Caco-2 (cell line): Measurements from ENCODE around the gene GULP1. TPM values are rescaled to one million over a fixed set of nuclear protein-coding genes. Genes with fewer than 3 reads are reported as not detected.

ENCODE experiments used
- BruUV-seq: library from RNA; stranded (reverse); fragments of 400-500 nt; replicated peaks from 2 replicates; lab custom pipeline; 2021; lab: Mats Ljungman, UMichigan
- CTCF ChIA-PET: fragments of 300-600 bp; sonication (Branson Sonifier 250); formaldehyde crosslinking; loops from one replicate; lab custom pipeline; 2022; ENCODE audit warnings: antibody characterized with exemption; lab: Charles Lee
- POLR2A ChIA-PET: fragments of 300-600 bp; sonication (Branson Sonifier 250); formaldehyde crosslinking; loops from one replicate; lab custom pipeline; 2022; ENCODE audit warnings: antibody characterized with exemption; lab: Charles Lee
- DNase-seq, 2 experiments: peaks; one replicate each; pipeline versions ENCODE4 v3.0.0 to v3.0.0-alpha.2; 2020 to 2022
- H3K27me3 ChIP-seq: replicated peaks from 2 replicates; pipeline ENCODE4 v1.6.0; 2011; ENCODE audit warnings: low read length; ENCODE audit not compliant: control insufficient read depth, insufficient read depth
- H3K36me3 ChIP-seq: 2 replicates; pipeline ENCODE4 v1.5.1; 2011; ENCODE audit warnings: low read length; ENCODE audit not compliant: control insufficient read depth, insufficient read depth
- H3K4me1 ChIP-seq: fragments of 250-450 bp; sonication (Bioruptor Pico); 2 replicates; pipeline ENCODE4 v1.5.1; 2020; ENCODE audit warnings: mild to moderate bottlenecking
- H3K4me3 ChIP-seq: 2 replicates; pipeline ENCODE4 v1.5.1; 2011; ENCODE audit warnings: low read depth, mild to moderate bottlenecking, control low read depth, low read length
- H3K9me3 ChIP-seq: fragments of 250-450 bp; sonication (Bioruptor Pico); 2 replicates; pipeline ENCODE4 v1.5.1; 2020; ENCODE audit warnings: mild to moderate bottlenecking, moderate library complexity
- H3K27ac Mint-ChIP-seq: one replicate; pipeline ENCODE4 v1.8.0; 2022; ENCODE audit warnings: mixed read lengths; ENCODE audit not compliant: unreplicated experiment
- H3K27me3 Mint-ChIP-seq: one replicate; pipeline ENCODE4 v1.8.0; 2022; ENCODE audit warnings: mixed read lengths; ENCODE audit not compliant: insufficient read depth, unreplicated experiment
- H3K36me3 Mint-ChIP-seq: one replicate; pipeline ENCODE4 v1.8.0; 2022; ENCODE audit warnings: mild to moderate bottlenecking, mixed read lengths; ENCODE audit not compliant: insufficient read depth, unreplicated experiment
- H3K4me1 Mint-ChIP-seq: one replicate; pipeline ENCODE4 v1.8.0; 2022; ENCODE audit warnings: low read depth, mixed read lengths; ENCODE audit not compliant: unreplicated experiment
- H3K4me3 Mint-ChIP-seq: one replicate; pipeline ENCODE4 v1.8.0; 2022; ENCODE audit warnings: mild to moderate bottlenecking, moderate library complexity, mixed read lengths; ENCODE audit not compliant: unreplicated experiment
- H3K9me3 Mint-ChIP-seq: one replicate; pipeline ENCODE4 v1.8.0; 2022; ENCODE audit warnings: mixed read lengths; ENCODE audit not compliant: unreplicated experiment
- CTCF ChIP-seq, 2 experiments: fragments of 200-600 bp in 1 of 2; IDR thresholded peaks; 1 replicate in 1 of 2; 2 replicates in 1 of 2; pipeline versions ENCODE4 v1.5.1 to v1.8.0; 2011 to 2022; ENCODE audit warnings: antibody characterized with exemption in 1 of 2, control low read depth in 1 of 2, inconsistent platforms in 1 of 2, low read depth in 1 of 2, low read length in 1 of 2, mild to moderate bottlenecking in 1 of 2, moderate library complexity in 1 of 2; ENCODE audit not compliant: insufficient read depth in 1 of 2, severe bottlenecking in 1 of 2, unreplicated experiment in 1 of 2
- intact Hi-C: fragments of 100-400 bp; cut with micrococcal nuclease; formaldehyde crosslinking; loops from one replicate; pipeline ENCODE4 v1.10.0; 2022; ENCODE audit not compliant: unreplicated experiment
- total RNA-seq: library from RNA; stranded (reverse); gene quantifications from 2 replicates; pipeline ENCODE4 v1.2.3, GENCODE V29; 2022

The GULP1 gene
- total RNA-seq, 1 experiment from 2014 or later: 32.4 TPM

GRCh38 chr2:188333751-188334524 is 42.3 kb downstream of the GULP1 start:
- Histone ChIP-seq H3K36me3 (no peaks in the 10 kb centered on the region), H3K9me3 (no peaks in the 10 kb centered on the region), H3K4me3 (no peak overlapping the region), H3K4me1 (no peaks in the 10 kb centered on the region), H3K27me3 (no peaks in the 10 kb centered on the region)
- BruUV-seq: no TSS peak
- intact Hi-C loops: no loop called here
- no peak for DNase-seq
- Mint-ChIP-seq H3K4me1 (no peaks in the 10 kb centered on the region), H3K27ac (no peak overlapping the region), H3K4me3 (no peak overlapping the region), H3K9me3 (no peaks in the 10 kb centered on the region), H3K27me3 (no peaks in the 10 kb centered on the region), H3K36me3 (no peaks in the 10 kb centered on the region)
- ChIA-PET POLR2A (no interaction called here), CTCF (no interaction called here)
- TF ChIP-seq CTCF (IDR thresholded peaks at IDR 0.05; ENCODE audit: insufficient read depth in 1 of 2, low read depth in 1 of 2, low read length in 1 of 2, severe bottlenecking in 1 of 2, unreplicated experiment in 1 of 2): no peak

GRCh38 chr2:188338463-188338862 is 46.8 kb downstream of the GULP1 start:
- Mint-ChIP-seq H3K4me3 (no peak overlapping the region), H3K36me3 (no peaks in the 10 kb centered on the region), H3K27me3 (no peaks in the 10 kb centered on the region), H3K9me3 (no peaks in the 10 kb centered on the region), H3K27ac (no peak overlapping the region), H3K4me1 (no peaks in the 10 kb centered on the region)
- Histone ChIP-seq H3K9me3 (no peaks in the 10 kb centered on the region), H3K27me3 (no peaks in the 10 kb centered on the region), H3K4me3 (no peak overlapping the region), H3K4me1 (no peaks in the 10 kb centered on the region), H3K36me3 (no peaks in the 10 kb centered on the region)
- BruUV-seq: no TSS peak
- DNase-seq: no peak
- ChIA-PET POLR2A (no interaction called here), CTCF (no interaction called here)
- no peak for TF ChIP-seq CTCF (IDR thresholded peaks at IDR 0.05; ENCODE audit: insufficient read depth in 1 of 2, low read depth in 1 of 2, low read length in 1 of 2, severe bottlenecking in 1 of 2, unreplicated experiment in 1 of 2)
- intact Hi-C loops: no loop called here

- Mint-ChIP-seq H3K36me3 (no peaks in the 10 kb centered on the region), H3K4me1 (no peaks in the 10 kb centered on the region), H3K27me3 (no peaks in the 10 kb centered on the region), H3K9me3 (no peaks in the 10 kb centered on the region), H3K4me3 (no peak overlapping the region), H3K27ac (no peak overlapping the region)
- POLR2A ChIA-PET: interaction anchor here (0.6 kb wide), 1 partner anchor 44 kb away, joined by 3 read pairs; no protein-coding TSS in a partner anchor
- Histone ChIP-seq H3K9me3 (no peaks in the 10 kb centered on the region), H3K36me3 (no peaks in the 10 kb centered on the region), H3K4me3 (no peak overlapping the region), H3K27me3 (no peaks in the 10 kb centered on the region), H3K4me1 (no peaks in the 10 kb centered on the region)
- no peak for TF ChIP-seq CTCF (IDR thresholded peaks at IDR 0.05; ENCODE audit: insufficient read depth in 1 of 2, low read depth in 1 of 2, low read length in 1 of 2, severe bottlenecking in 1 of 2, unreplicated experiment in 1 of 2)
- CTCF ChIA-PET: no interaction called here
- no peak for DNase-seq
- intact Hi-C loops: no loop called here
- no TSS peak for BruUV-seq
Observed at GRCh38 chr2:188340257-188340656, 48.6 kb downstream of the GULP1 start.
